Fibroblast of skin of left quadriceps (primary cell): ENCODE data around the gene GLRX5.
A peak's percentile ranks its signal among the peaks of the same experiment; 100 is the strongest.
"Not testable (repeated sequence)": the region's sequence is repeated elsewhere in the genome, so short reads cannot be mapped to it uniquely, and the experiment has no call there.

Source experiments
- DNase-seq, 2 experiments: peaks; one replicate each; pipeline ENCODE4 v3.0.0-alpha.2; 2013; ENCODE audit warnings: low read depth in 2 of 2

Gene GLRX5

GRCh38 chr14:95557291-95557690 lies 22.4 kb downstream of the GLRX5 start:
- no peak for DNase-seq

GRCh38 chr14:95557832-95558231 lies 23.0 kb downstream of the GLRX5 start:
- no peak for DNase-seq

- no peak for DNase-seq
Measured at GRCh38 chr14:95559203-95559602, 24.4 kb downstream of the GLRX5 start.

GRCh38 chr14:95561001-95561412 lies 26.2 kb downstream of the GLRX5 start:
- DNase-seq, result peak; percentile 49 to 51

GRCh38 chr14:95562892-95563685 lies 28.2 kb downstream of the GLRX5 start:
- no peak for DNase-seq

- no peak for DNase-seq
Measured at GRCh38 chr14:95564060-95564459, 29.2 kb downstream of the GLRX5 start.

GRCh38 chr14:95569440-95569839 lies 34.6 kb downstream of the GLRX5 start:
- no peak for DNase-seq

GRCh38 chr14:95573313-95573712 lies 38.5 kb downstream of the GLRX5 start:
- DNase-seq, result no peak

GRCh38 chr14:95575840-95576473 lies 41.1 kb downstream of the GLRX5 start:
- no peak for DNase-seq

GRCh38 chr14:95577067-95577800 lies 42.4 kb downstream of the GLRX5 start:
- no peak for DNase-seq

GRCh38 chr14:95577870-95578269 lies 43.0 kb downstream of the GLRX5 start:
- DNase-seq, result no peak

- not testable (repeated sequence) for DNase-seq
Measured at GRCh38 chr14:95583836-95584617, 49.2 kb downstream of the GLRX5 start.

GRCh38 chr14:95585953-95586620 lies 51.2 kb downstream of the GLRX5 start:
- DNase-seq, result no peak

- DNase-seq, result not testable (repeated sequence)
Measured at GRCh38 chr14:95591182-95591581, 56.3 kb downstream of the GLRX5 start.
